ENCODE results near the gene FARP1. TPM values are rescaled to one million over a fixed set of nuclear protein-coding genes. Genes with fewer than 3 reads are reported as not detected.

Gene FARP1
- total RNA-seq, 1 donor from 2014 or later = 14.7 TPM

DNA sequence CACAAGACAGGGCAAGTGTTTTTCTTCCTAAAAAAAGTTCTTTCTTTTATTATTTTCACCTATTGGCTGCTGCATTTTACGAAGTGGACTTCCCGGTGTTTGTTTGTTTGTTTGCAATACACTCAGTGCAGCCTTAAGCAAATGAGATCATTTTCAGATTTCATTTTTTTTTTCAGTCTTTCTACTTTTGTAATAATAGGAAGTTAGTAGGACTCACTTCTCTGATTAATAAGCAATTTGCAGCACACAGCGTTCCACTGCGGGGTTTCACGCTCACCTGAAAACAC is 305.7 kb downstream of the FARP1 start:
- DNase-seq (ENCODE audit: missing footprints) (no peak), ATAC-seq (no peak)
- intact Hi-C loops (cut with DNase I) = loop anchor here (5.0 kb wide), 1 partner anchor 394 kb away; no protein-coding TSS in a partner anchor

DNA sequence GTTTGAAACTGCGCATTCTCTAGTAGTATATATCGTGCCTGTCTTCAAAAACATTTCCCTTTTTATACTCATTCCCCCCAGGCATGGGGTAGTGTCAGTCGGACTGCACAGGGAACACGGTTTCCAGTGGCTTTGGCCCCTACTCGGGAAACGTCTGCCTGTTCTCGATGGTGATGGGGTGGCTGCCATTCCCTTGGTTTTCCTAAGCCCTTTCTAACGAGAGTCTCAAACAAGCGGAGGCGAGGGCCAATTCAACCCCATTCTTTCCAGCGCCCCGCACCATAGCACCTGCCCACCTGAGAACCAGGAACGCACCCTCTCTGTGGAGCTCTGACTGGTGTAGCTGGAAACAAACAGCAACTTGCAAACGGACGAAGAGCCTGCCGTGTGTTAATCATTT is 306.4 kb downstream of the FARP1 start:
- intact Hi-C loops (cut with DNase I) = loop anchor here (5.0 kb wide), 1 partner anchor 393 kb away; no protein-coding TSS in a partner anchor
- ATAC-seq (no peak), DNase-seq (ENCODE audit: missing footprints) (no peak)

GRCh38 chr13:98450026-98450425 is 307.1 kb downstream of the FARP1 start:
- ATAC-seq = no peak
- intact Hi-C loops (cut with DNase I) = loop anchor here (1.0 kb wide), 1 partner anchor 127 kb away; the partner anchor contains the start of gene STK24
- DNase-seq (ENCODE audit: missing footprints) = no peak

- intact Hi-C loops (cut with DNase I) = loop anchor here (1.0 kb wide), 1 partner anchor 127 kb away; the partner anchor contains the start of gene STK24
- peak; percentile 85 for DNase-seq (ENCODE audit: missing footprints)
- peak; percentile 58 for ATAC-seq
These were observed 307.7 kb downstream of the FARP1 start for GRCh38 chr13:98450539-98451111.

- ATAC-seq (peak; percentile 15), DNase-seq (ENCODE audit: missing footprints) (no peak)
- intact Hi-C loops (cut with DNase I) = no loop called here
These were observed 309.0 kb downstream of the FARP1 start for GRCh38 chr13:98451676-98452470.

DNA sequence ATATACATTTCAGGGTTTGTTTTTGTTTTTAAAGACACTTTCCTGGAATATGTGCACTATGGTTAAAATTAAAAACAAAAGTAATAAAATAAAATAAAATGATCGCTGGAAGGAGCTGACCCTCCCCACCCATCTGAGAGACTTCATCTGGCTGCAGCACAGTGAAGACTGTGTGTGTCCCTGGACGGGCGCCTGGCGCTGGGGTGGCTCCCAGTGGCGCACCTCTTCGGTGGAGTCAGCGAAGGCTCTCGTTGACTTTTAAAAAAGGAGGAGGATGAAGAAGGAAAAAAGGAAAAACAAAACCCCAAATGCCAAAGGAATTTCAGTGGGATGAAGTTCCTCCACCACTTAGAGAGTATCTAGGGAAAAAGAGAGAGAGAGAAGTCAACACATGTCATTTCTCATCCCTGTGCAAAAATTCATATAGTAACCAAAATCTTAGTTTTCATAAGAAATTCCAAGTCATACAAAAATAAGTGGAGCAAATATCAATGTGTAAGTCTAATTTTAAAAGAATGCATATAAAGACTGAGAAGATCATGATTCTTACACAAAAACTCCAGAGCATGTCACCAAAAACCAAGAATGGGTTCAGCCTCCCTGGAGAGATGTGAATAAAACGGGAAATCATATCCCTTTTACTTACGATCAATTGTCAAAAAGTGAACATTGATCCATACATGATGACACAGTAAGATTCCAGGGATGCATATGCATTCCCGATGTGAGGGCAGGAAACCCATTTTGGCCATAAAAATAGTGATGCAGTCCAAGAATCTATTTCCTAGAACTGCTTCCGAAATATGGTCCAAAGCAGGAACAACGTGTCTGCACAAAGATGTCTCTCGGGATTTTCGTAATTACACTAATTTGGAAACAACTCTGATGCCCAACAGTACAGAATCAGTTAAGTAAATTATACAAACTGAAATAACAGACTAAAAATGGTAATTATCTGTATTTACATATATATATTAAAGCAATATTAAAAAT is 310.3 kb downstream of the FARP1 start:
- intact Hi-C loops (cut with DNase I) = no loop called here

GRCh38 chr13:98454389-98454881 is 311.5 kb downstream of the FARP1 start:
- DNase-seq (ENCODE audit: missing footprints) = no peak
- peak; percentile 80 for ATAC-seq
- intact Hi-C loops (cut with DNase I) = no loop called here

More for the DNA sequence above, 310.3 kb downstream of the FARP1 start:
- DNase-seq (ENCODE audit: missing footprints) (no peak), ATAC-seq (no peak)

- ATAC-seq = no peak
- intact Hi-C loops (cut with DNase I) = no loop called here
- no peak for DNase-seq (ENCODE audit: missing footprints)
These were observed 313.5 kb downstream of the FARP1 start for GRCh38 chr13:98456413-98456845.

GRCh38 chr13:98457053-98457452 is 314.2 kb downstream of the FARP1 start:
- no peak for ATAC-seq
- no peak for DNase-seq (ENCODE audit: missing footprints)
- intact Hi-C loops (cut with DNase I) = no loop called here

DNA sequence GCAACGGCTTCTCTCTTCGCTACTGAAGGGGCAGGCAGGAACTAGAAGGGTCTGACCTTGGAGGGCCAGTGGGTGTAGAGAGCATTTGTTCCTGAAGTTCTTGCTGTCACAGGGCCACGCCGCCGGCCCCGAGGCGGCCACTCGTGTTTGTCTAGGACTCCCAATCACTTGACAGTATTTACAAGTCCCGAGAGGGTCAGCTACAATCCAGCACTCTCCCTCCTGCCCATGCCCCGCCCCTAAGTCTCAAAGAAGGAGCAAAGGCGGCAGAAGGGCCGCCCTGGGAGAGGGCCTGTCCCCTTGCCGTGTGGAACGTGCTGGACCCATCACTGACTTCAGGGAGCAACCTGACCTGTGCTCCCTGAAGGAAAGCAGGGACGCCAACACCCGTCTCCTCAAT is 315.5 kb downstream of the FARP1 start:
- no peak for DNase-seq (ENCODE audit: missing footprints)
- intact Hi-C loops (cut with DNase I) = no loop called here
- no peak for ATAC-seq

- no peak for ATAC-seq
- DNase-seq (ENCODE audit: missing footprints) = no peak
- intact Hi-C loops (cut with DNase I) = no loop called here
These were observed 316.3 kb downstream of the FARP1 start for GRCh38 chr13:98459171-98459681.

DNA sequence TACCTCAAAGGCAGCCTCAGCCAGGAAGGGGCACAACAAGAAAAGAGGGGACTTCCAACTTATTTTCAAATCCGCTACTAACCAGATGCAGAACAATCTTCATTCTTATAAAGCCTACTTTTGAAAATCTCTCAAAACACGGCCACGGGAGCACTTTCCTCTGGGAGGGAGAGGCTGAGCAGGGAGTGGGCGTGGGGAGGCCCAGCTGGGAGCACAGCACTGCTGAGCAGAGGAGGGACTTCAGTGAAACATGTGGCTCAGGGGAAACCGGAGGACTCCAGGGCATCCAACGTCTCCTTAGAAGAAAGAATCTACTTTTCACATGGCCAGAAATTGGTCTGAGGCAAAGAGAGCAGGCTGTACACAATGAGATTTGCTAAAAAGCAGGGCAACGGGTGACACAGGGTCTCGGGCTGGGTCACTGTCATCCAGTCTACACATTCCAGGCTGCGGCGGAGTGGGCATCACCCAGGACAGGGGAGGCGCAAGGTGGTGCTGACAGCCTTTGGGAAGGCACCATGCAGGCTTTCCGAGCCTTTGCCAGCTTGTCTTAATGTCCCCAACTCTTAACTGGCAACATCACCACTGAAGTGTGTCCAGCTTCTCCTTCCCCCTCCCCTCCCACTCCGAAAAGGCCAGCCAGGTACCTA is 317.0 kb downstream of the FARP1 start:
- DNase-seq (ENCODE audit: missing footprints) (no peak), ATAC-seq (no peak)
- intact Hi-C loops (cut with DNase I) = no loop called here

DNA sequence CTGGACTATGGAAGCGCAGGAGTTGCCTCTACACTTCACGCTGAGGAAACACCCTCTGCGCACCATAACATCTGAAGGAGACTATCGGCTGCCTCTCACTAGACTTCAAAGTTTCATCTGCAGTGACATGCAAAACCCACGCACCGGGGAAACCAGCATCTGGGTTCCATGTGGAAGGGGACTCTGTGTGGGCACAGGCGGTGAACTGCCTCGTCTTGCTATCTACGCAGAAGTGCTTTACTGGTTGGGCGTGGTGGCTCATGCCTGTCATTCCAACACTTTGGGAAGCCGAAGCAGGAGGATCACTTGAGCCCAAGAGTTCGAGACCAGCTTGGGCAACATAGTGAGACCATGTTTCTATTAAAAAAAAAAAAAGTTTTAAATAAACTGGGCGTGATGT is 317.6 kb downstream of the FARP1 start:
- DNase-seq (ENCODE audit: missing footprints) = no peak
- intact Hi-C loops (cut with DNase I) = no loop called here
- ATAC-seq = no peak

DNA sequence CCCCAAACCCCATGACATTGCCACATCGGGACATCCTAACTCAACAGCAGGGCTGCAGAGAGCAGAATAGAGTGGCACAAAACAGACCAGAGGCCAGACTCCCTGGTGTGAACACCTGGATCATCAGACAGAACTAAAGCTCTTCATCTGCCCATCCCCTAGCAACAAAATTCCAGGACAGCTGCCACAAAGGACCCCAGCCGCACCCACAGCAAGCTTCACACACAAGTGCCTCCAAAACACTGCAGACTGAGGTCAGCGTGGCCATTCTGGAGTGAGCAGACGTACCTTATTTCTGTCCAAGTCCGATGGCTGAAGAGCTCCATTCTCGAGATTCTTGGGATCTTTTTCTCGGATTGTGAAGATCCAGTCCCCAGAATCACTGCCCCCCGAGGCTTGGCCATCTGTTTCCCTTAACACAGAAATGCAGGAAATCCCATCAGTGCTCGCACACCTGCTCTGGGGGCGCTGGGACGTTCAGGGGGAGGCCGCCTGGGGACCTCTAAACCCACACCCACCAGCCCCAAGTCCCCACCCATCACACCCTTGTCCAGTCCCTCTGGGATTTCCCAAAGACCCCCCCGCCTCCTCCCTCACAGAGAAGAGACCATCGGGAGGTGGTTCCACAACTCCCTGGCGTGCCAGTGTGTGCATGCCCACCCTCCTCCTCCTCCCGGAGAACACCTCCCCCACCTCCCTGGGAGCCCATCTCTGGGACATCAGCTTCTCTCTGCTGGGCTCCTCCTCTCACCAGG is 318.8 kb downstream of the FARP1 start:
- no peak for ATAC-seq
- no peak for DNase-seq (ENCODE audit: missing footprints)
- intact Hi-C loops (cut with DNase I) = no loop called here

GRCh38 chr13:98462241-98462882 is 319.5 kb downstream of the FARP1 start:
- intact Hi-C loops (cut with DNase I) = no loop called here
- DNase-seq (ENCODE audit: missing footprints) = no peak
- peak; percentile 27 for ATAC-seq

DNA sequence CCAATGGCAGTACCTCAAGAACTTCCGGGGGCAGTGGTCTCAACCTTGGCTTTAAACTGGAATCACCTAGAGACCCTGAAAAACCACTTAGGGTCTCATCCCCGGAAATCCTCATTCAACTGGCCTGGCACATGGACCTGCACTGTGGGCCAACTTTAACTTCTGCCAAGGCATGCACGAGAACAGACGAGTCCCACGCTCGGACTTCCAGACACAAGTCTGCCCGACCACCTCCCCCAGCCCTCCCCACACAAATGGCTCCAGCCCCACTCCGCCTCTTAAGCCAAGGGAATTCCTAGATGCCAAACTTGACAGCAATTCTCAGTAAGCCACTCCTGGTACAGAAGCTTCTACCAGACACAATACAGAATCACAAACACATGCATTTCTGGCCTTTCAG is 320.1 kb downstream of the FARP1 start:
- intact Hi-C loops (cut with DNase I) = no loop called here
- DNase-seq (ENCODE audit: missing footprints) = no peak

DNA sequence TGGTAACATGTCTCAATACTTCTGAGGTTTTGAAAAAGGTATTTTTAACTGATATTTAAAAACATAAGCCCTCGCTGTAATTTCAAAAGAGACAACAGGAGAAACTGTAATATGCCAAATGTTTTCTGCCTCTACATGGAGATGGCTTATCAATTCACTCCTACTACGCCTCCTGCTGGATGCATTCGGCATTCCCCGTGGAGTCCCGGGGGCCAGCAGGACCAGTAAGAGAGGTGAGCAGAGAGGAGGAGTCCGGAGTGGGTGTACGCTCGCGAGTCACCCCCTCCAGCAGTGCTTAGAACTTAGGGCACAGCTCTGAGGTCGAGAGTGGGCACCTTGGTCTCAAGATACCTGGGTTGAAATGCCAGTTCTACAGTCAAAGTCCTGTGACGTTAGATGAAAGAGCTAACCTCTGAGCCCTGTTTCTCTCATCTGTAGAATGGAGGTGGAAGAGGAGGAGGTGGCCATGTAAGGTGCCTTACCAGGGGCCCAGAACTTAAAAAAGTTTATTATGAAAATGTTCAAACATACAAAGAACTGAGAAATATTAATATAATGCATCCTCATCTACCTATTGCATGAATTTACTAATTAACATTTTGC is 323.8 kb downstream of the FARP1 start:
- intact Hi-C loops (cut with DNase I) = loop anchor here (5.0 kb wide), 1 partner anchor 111 kb away; the partner anchor contains the start of gene STK24
- ATAC-seq (no peak), DNase-seq (ENCODE audit: missing footprints) (no peak)

More for the DNA sequence above, 320.1 kb downstream of the FARP1 start:
- ATAC-seq = peak; percentile 7
